ENCODE results near the gene SETD2. TPM values are rescaled to one million over a fixed set of nuclear protein-coding genes. Genes with fewer than 3 reads are reported as not detected.

Gene SETD2
- total and polyA plus RNA-seq, 9 of the 15 experiments (the other 6 are each of a cell fraction or from before 2014, with no cell fraction given) = 8.2 to 44.0 (median 33.6) TPM

- peak; percentile 88 for TF ChIP-seq KDM5B (IDR thresholded peaks at IDR 0.05; ENCODE audit: insufficient replicate concordance, low read depth, low read length)
- peak; percentile 79 for TF ChIP-seq SMAD4 (CRISPR knock-in tag; conservative IDR thresholded peaks at IDR 0.05)
- 0 out of 2 replicates have a peak, but pooled peaks have one; percentile 54 for TF ChIP-seq CAMTA2 (CRISPR knock-in tag; conservative IDR thresholded peaks at IDR 0.05)
- peak; percentile 73 for TF ChIP-seq FIP1L1 (IDR thresholded peaks at IDR 0.05; ENCODE audit: low read depth, low read length, poor library complexity, severe bottlenecking)
- TF ChIP-seq MTA3 (IDR thresholded peaks at IDR 0.05; ENCODE audit: borderline replicate concordance) = peak; percentile 49; the same call in 1 of the 2 replicates
- peak; percentile 88 for TF ChIP-seq JUND (IDR thresholded peaks at IDR 0.05; ENCODE audit: borderline replicate concordance, low read depth, low read length)
- peak; percentile 78 for TF ChIP-seq JUND (tag; IDR thresholded peaks at IDR 0.05; ENCODE audit: borderline replicate concordance, low read depth, low read length)
- TF ChIP-seq ZNF785 (CRISPR knock-in tag; IDR thresholded peaks at IDR 0.05) = no peak
- TF ChIP-seq, protein P1, sequence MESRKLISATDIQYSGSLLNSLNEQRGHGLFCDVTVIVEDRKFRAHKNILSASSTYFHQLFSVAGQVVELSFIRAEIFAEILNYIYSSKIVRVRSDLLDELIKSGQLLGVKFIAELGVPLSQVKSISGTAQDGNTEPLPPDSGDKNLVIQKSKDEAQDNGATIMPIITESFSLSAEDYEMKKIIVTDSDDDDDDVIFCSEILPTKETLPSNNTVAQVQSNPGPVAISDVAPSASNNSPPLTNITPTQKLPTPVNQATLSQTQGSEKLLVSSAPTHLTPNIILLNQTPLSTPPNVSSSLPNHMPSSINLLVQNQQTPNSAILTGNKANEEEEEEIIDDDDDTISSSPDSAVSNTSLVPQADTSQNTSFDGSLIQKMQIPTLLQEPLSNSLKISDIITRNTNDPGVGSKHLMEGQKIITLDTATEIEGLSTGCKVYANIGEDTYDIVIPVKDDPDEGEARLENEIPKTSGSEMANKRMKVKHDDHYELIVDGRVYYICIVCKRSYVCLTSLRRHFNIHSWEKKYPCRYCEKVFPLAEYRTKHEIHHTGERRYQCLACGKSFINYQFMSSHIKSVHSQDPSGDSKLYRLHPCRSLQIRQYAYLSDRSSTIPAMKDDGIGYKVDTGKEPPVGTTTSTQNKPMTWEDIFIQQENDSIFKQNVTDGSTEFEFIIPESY (CRISPR knock-in tag; IDR thresholded peaks at IDR 0.05) = peak; percentile 69
- TF ChIP-seq ZFP1 (CRISPR knock-in tag; IDR thresholded peaks at IDR 0.05) = no peak
- TF ChIP-seq ZFP36 (IDR thresholded peaks at IDR 0.05; ENCODE audit: low read depth, low read length, partially characterized antibody) = peak; percentile 51
- TF ChIP-seq ARID3A (IDR thresholded peaks at IDR 0.05; ENCODE audit: borderline replicate concordance, low read depth, low read length) = peak; percentile 96; the same call in 1 of the 2 replicates
- peak; percentile 10; the same call in 1 of the 2 replicates for TF ChIP-seq E2F1 (CRISPR knock-in tag; IDR thresholded peaks at IDR 0.05)
- TF ChIP-seq FOXJ3 (CRISPR knock-in tag; IDR thresholded peaks at IDR 0.05) = no peak
- TF ChIP-seq PPARD (CRISPR knock-in tag; IDR thresholded peaks at IDR 0.05) = no peak
- no peak for TF ChIP-seq ELK3 (CRISPR knock-in tag; IDR thresholded peaks at IDR 0.05)
- TF ChIP-seq POLR2AphosphoS2 (IDR thresholded peaks at IDR 0.05; ENCODE audit: low read length) = peak; percentile 89
- peak; percentile 80 for TF ChIP-seq FOXM1 (IDR thresholded peaks at IDR 0.05; ENCODE audit: low read depth)
- 0 out of 2 replicates have a peak, but pooled peaks have one; percentile 75 for TF ChIP-seq FOXM1 (CRISPR knock-in tag; IDR thresholded peaks at IDR 0.05; ENCODE audit: low read depth)
- 0 out of 2 replicates have a peak, but pooled peaks have one; percentile 32 for TF ChIP-seq GABPB2 (CRISPR knock-in tag; conservative IDR thresholded peaks at IDR 0.05)
- TF ChIP-seq ILF3 (IDR thresholded peaks at IDR 0.05; ENCODE audit: borderline replicate concordance) = no peak
These were observed 187.4 kb downstream of the SETD2 start, which contains the start of gene CCDC12 (continued) for GRCh38 chr3:46976326-46977190.
